Endothelial cell of hepatic sinusoid (primary cell): Measurements from ENCODE around the gene ROS1.
"Not testable (repeated sequence)": the region's sequence is repeated elsewhere in the genome, so short reads cannot be mapped to it uniquely, and the experiment has no call there.

Experiments used
- in situ Hi-C: cut with HindIII; loops from 2 replicates; pipeline ENCODE4 v1.10.0; 2017; ENCODE audit warnings: low sequenced_read_pairs

The ROS1 gene

GRCh38 chr6:117387454-117387974 lies 38.2 kb downstream of the ROS1 start:
- in situ Hi-C loops = no loop called here

- in situ Hi-C loops = no loop called here
Measured at GRCh38 chr6:117384659-117385058, 41.1 kb downstream of the ROS1 start.

GRCh38 chr6:117381749-117382148 lies 44.0 kb downstream of the ROS1 start:
- in situ Hi-C loops = no loop called here

GRCh38 chr6:117380298-117380697 lies 45.4 kb downstream of the ROS1 start:
- in situ Hi-C loops = no loop called here

DNA sequence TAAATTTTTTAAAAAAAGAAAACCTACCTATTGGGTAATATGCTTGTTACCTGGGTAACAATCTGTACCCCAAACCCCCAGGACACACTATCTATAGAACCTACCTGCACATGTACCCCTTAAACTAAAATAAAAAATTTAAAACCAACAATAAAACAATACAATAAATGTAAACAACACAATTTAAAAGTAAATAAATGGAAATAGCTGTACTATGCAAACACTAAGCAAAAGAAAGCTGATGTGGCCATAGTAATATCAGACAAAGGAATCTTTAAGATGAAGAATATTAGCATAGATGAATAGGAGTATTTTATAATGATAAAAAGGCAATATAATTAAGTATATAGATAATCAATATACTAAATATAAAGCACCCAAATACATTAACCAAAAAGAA lies 50.3 kb downstream of the ROS1 start:
- in situ Hi-C loops = no loop called here

DNA sequence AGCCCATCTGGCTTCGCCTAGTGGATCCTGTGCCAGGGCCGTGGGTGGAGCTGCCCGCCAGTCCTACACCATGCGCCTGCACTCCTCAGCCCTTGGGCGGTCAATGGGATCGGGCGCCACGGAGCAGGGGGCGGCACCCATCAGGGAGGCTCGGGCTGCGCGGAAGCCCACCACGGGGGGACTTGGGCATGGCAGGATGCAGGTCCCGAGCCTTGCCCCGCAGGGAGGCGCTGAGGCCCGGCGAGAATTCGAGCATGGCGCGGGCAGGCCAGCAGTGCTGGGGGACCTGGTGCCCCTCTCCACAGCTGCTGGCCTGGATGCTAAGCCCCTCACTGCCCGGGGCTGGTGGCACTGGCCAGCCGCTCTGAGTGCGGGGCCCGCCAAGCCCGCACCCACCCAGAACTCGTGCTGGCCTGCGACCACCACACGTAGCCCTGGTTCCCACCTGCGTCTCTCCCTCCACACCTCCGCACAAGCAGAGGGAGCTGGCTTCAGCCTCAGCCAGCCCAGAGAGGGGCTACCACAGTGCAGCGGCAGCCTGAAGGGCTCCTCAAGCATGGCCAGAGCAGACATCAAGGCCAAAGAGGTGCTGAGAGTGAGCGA lies 52.4 kb downstream of the ROS1 start:
- in situ Hi-C loops = no loop called here

- in situ Hi-C loops = not testable (repeated sequence)
Measured at GRCh38 chr6:117372289-117372688, 53.5 kb downstream of the ROS1 start.

DNA sequence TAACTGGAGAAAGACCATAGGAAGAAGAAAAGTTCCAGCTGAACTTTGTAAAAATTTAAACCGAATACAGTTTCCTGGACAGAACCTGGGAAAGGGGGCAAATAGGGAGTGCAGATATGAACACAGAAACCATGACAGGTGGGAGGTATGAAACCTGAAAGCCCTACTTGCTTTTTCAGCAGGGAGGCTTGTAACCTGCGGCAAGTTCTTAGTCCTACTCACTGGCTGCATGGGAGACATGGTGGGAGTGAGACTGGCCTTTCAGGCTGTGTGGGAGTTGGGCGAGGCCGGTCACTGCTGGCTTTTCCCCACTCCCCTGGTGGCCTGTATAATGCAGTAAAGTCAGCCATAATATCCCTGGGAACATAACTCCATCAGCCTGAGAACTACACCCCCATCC lies 54.2 kb downstream of the ROS1 start:
- in situ Hi-C loops = no loop called here

DNA sequence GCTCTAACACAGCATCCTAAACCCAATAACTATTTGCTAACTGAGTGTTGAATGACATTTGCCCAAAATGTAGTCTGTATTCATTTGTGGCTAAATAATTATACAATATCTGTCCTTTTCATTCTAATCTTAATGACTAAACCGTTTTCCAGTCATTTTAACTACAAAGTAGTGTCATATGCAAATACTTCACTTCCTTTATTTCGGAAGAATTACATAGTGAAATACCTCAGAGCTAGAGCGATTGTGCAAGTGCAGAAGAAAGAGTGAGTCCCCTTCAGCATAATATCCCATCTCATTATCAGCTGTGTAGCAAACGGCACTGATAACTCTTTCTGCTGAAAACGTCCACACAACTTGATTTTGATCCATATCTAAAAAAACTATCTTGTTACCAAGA lies 66.2 kb downstream of the ROS1 start:
- in situ Hi-C loops = no loop called here

DNA sequence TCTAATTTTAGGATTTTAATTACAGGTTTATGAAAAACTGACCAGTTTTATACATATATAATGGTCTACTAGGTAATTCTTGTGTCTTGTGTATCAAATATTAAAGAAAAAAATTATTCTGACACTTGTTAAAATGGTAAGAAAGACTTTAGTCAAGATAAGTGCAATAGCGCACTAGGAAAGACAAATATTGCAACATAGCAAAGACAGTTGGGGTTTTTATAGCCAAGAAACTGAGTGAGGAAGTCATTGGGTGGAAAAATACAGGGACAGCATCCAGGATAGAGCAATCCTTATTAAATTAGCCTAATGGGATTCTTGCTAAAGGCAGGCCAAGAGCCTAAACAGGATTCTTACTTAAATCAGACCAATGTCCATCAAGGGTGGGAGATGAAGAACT lies 71.1 kb downstream of the ROS1 start:
- in situ Hi-C loops = no loop called here

DNA sequence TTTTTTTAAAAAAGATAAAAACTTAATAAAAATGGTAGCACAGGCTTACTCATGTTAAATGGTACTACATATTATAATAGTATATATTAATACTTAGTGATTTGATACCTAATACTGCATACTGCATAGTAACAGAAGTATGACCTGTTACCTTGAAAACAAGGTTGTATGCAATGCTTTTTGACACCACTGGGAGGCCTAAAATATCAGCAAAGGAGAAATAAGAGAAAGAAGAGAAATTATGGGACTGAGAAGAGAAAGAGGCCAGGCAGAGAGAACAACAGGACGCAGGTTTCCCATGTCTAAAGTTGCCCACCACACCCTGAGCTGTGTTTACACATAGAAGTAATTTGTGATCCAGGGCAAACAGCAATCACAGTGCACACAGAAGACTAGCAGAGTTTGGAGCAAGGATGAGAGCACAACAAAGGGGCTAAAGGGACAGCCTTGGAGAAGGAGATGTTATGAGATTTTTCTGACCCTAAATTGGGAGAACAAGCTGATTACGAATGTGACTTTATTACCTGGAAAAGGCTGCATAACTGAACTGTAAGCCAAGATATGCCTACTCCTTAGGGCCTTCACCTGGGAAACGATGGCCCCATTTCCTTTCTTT lies 73.2 kb downstream of the ROS1 start:
- in situ Hi-C loops = no loop called here

DNA sequence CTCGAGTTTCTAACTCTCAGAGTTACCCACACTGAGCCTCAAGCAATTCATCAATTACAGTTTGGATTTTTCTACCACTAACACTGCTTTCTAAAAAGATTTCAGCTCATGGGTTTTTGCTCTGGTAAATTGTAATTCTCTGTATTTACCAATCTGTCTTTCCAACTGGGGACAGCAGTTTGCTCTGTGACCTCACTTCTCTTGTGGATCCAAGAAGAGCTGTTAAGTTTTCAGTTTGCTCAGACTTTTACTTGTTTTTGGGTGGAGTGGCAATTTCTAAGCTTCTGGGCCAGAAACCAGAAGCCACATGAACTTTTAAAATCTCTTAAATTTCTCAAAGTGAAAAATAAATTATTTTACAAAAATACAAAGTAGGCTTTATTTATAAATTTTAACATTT lies 74.2 kb downstream of the ROS1 start:
- in situ Hi-C loops = no loop called here

DNA sequence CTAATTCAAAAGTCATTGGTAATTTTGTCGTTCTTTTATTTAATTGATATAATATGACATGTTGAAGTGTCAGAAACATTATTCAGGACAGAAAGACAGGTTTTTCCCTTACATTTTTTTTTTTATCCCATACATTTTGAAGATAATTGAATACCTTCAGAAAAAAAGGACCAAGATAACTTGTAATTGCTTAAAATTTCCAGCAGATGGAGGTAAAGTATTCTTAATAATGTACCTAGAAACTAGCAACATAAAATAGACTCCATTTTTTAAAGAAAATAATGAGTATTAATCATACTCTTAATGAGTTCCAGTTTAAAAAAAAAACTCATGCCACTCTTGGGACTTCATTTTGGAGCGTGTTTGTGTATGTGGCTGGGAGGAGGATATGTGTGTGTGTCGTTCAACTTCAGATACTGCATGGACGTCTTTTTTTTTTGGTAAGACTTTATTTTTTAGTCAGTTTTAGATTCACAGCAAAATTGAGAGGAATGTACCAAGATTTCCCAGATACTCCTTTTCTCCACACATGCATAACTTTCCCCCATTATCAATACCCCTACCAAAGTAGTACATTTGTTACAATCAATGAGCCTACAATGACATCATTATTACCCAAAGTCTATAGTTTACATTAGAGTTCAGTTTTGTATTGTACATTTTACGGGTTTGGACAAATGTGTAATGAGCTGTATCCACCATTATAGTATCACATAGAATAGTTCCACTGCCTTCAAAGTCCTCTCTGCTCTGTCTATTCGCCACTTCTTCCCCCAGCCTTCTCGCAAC lies 79.4 kb downstream of the ROS1 start:
- in situ Hi-C loops = loop anchor here (25.0 kb wide), 1 partner anchor 241 kb away; no protein-coding TSS in a partner anchor

DNA sequence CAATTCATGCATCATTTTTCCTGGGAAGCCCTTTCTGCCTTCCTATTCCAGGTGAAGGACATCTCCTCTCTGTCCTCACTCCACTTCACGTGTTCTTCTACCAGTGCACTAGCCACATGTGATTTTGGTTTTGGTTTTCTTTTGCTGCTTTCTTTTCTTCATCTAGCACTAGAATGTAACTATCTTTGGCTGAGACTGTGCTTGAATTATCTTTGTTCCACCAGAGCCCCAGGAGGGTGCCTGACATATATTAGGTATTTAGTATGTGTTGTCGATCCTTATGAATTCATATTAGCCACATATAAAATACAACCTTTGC lies 80.5 kb downstream of the ROS1 start:
- in situ Hi-C loops = loop anchor here (25.0 kb wide), 1 partner anchor 242 kb away; no protein-coding TSS in a partner anchor

DNA sequence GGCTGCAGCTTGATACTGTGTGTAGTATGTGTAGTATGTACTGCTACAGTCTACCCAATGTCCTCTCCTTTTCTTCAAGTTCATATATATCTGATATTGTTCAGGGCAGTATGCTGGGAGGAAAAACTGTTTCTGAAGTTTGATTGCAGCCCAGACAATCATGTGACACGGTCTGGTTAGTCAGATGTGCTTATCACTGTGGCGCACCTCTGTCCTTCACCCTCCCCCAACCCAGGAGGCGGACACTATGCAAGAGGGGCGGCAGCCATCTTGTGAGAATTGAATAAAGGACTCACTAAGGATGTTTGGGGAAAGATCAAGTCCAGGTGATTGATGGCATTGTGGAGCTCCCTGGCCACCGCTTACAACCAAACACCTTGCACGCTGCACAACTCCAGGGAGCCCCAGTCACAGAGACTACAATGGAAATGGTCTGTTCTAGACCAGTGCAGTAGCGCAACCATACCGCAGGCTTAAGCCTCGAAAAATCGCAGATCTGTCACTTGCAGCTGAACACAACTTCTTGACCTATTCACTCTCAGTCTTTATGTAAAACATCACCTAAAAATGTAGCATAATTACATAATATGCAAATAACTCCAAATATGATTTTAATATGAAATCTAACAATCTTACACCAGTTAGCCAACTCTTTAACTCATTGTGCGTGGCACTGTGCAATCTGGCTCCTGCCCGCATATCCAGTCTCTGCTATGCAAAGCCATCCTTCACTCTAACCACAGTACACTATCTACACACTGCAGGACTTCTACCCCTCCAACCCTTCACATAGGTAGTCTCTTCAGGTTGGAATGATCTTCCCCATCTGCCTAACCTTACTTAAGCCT lies 81.1 kb downstream of the ROS1 start:
- in situ Hi-C loops = loop anchor here (25.0 kb wide), 1 partner anchor 243 kb away; no protein-coding TSS in a partner anchor

DNA sequence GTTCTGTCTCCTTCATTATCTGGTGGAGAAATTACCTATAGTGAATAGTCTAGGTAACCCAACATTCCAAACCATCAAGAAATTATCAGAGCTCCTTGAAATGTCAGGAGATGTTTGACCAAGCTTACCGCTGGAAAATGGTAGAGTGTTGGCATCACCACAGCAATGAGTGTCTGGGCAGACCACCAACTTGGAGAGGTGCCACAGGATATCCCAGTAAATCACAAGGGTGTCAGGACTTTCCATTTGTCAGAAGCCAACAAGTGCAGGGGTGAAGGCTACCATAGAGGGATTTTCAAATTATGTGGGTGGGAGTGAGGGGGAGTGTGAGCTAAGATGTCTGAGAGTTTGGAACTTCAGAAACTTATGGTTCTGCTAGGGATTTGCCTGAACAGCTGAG lies 87.2 kb downstream of the ROS1 start:
- in situ Hi-C loops = loop anchor here (25.0 kb wide), 1 partner anchor 249 kb away; no protein-coding TSS in a partner anchor

- in situ Hi-C loops = loop anchor here (25.0 kb wide), 1 partner anchor 257 kb away; no protein-coding TSS in a partner anchor
Measured at GRCh38 chr6:117329926-117330325, 95.8 kb downstream of the ROS1 start.

- in situ Hi-C loops = loop anchor here (25.0 kb wide), 1 partner anchor 259 kb away; no protein-coding TSS in a partner anchor
Measured at GRCh38 chr6:117328500-117328899, 97.2 kb downstream of the ROS1 start.

GRCh38 chr6:117328005-117328389 lies 97.7 kb downstream of the ROS1 start:
- in situ Hi-C loops = loop anchor here (25.0 kb wide), 1 partner anchor 259 kb away; no protein-coding TSS in a partner anchor

GRCh38 chr6:117327149-117328004 lies 98.4 kb downstream of the ROS1 start:
- in situ Hi-C loops = loop anchor here (25.0 kb wide), 1 partner anchor 260 kb away; no protein-coding TSS in a partner anchor
